HepG2 (cell line): ENCODE measurements around the gene ZBTB7B. TPM values are rescaled to one million over a fixed set of nuclear protein-coding genes. Genes with fewer than 3 reads are reported as not detected.

Experiments
- EP300 ChIP-seq, 3 experiments: sonication (generic) in 1 of 3; formaldehyde crosslinking in 1 of 3; IDR thresholded peaks; 2 replicates each; pipeline versions ENCODE4 v1.5.1 to v1.6.1; 2011 to 2020; ENCODE audit warnings: low read depth in 2 of 3, low read length in 2 of 3, borderline replicate concordance in 1 of 3, improper control_type of control experiment in 1 of 3, mild to moderate bottlenecking in 1 of 3, missing genetic modification reagents in 1 of 3, moderate library complexity in 1 of 3
- GLI4 ChIP-seq: sonication (generic); formaldehyde crosslinking; IDR thresholded peaks from 2 replicates; pipeline ENCODE4 v1.5.1; 2020; ENCODE audit warnings: missing genetic modification reagents, mild to moderate bottlenecking, moderate library complexity, borderline replicate concordance
- HNRNPK ChIP-seq: fragments of 200-400 bp; formaldehyde crosslinking; IDR thresholded peaks from 2 replicates; pipeline ENCODE4 v1.6.1; 2018; ENCODE audit warnings: low read length, low read depth, moderate library complexity, mild to moderate bottlenecking; ENCODE audit not compliant: poor library complexity, severe bottlenecking
- RXRB ChIP-seq: IDR thresholded peaks from 2 replicates; pipeline ENCODE4 v1.6.1; 2016; ENCODE audit warnings: borderline replicate concordance, missing genetic modification reagents, missing compliant biosample characterization
- WIZ ChIP-seq: sonication (generic); formaldehyde crosslinking; IDR thresholded peaks from 2 replicates; pipeline ENCODE4 v1.5.1; 2020; ENCODE audit warnings: mild to moderate bottlenecking, missing genetic modification reagents
- ZBTB7B ChIP-seq: sonication (generic); formaldehyde crosslinking; IDR thresholded peaks from 2 replicates; pipeline ENCODE4 v1.4.0; 2020; ENCODE audit warnings: missing genetic modification reagents
- ZNF709 ChIP-seq: sonication (generic); formaldehyde crosslinking; IDR thresholded peaks from 2 replicates; pipeline ENCODE4 v1.5.0; 2020; ENCODE audit warnings: mild to moderate bottlenecking, missing genetic modification reagents
- polyA plus RNA-seq, 8 experiments: library from polyadenylated mRNA; depleted of rRNA in 3 of 8; stranded (reverse) in 7 of 8; unstranded in 1 of 8; fragments of >200 nt; fragmentation: Illumina TruSeq in 4 of 8; extraction: Trizol in 4 of 8; gene quantifications; 2 replicates each; pipeline versions ENCODE4 v1.2.1 to v1.2.3, GENCODE V29; 2011 to 2016; ENCODE audit warnings: low read depth in 4 of 8, missing spikeins in 1 of 8, mixed read lengths in 1 of 8; ENCODE audit not compliant: insufficient read depth in 1 of 8
- total RNA-seq, 5 experiments: library from RNA; depleted of rRNA; stranded (reverse); fragments of >200 nt; fragmentation: Illumina TruSeq; extraction: Trizol; gene quantifications; 2 replicates each; pipeline ENCODE4 v1.2.3, GENCODE V29; 2016; ENCODE audit warnings: low read depth in 1 of 5
- TF ChIP-seq, protein P1 (sequence below): sonication (generic); formaldehyde crosslinking; IDR thresholded peaks from 2 replicates; pipeline ENCODE4 v1.4.0; 2020; ENCODE audit warnings: missing genetic modification reagents, mild to moderate bottlenecking, borderline replicate concordance
- TF ChIP-seq, protein P2 (sequence below): sonication (generic); formaldehyde crosslinking; IDR thresholded peaks from 2 replicates; pipeline ENCODE4 v1.9.0; 2021; ENCODE audit warnings: missing genetic modification reagents, mild to moderate bottlenecking, borderline replicate concordance
- TF ChIP-seq, protein P3 (sequence below), 2 experiments: sonication (generic) in 1 of 2; formaldehyde crosslinking in 1 of 2; IDR thresholded peaks; 2 replicates each; pipeline versions ENCODE4 v1.5.1 to v1.6.1; 2011 to 2020; ENCODE audit warnings: borderline replicate concordance in 1 of 2, low read depth in 1 of 2, low read length in 1 of 2, mild to moderate bottlenecking in 1 of 2, missing genetic modification reagents in 1 of 2, moderate library complexity in 1 of 2
- TF ChIP-seq, protein P4 (sequence below): sonication (generic); formaldehyde crosslinking; IDR thresholded peaks from 2 replicates; pipeline ENCODE4 v1.5.0; 2020; ENCODE audit warnings: missing genetic modification reagents
- TF ChIP-seq, protein P5 (sequence below): sonication (generic); formaldehyde crosslinking; IDR thresholded peaks from 2 replicates; pipeline ENCODE4 v1.5.0; 2020; ENCODE audit warnings: mild to moderate bottlenecking, missing genetic modification reagents, borderline replicate concordance
- TF ChIP-seq, protein P6 (sequence below): sonication (generic); formaldehyde crosslinking; IDR thresholded peaks from 2 replicates; pipeline ENCODE4 v1.4.0; 2020; ENCODE audit warnings: missing genetic modification reagents

Gene ZBTB7B
- total and polyA plus RNA-seq, 2 of the 13 experiments (the other 11 are each of a cell fraction or from before 2014, with no cell fraction given): 15.5 to 17.5 TPM

DNA sequence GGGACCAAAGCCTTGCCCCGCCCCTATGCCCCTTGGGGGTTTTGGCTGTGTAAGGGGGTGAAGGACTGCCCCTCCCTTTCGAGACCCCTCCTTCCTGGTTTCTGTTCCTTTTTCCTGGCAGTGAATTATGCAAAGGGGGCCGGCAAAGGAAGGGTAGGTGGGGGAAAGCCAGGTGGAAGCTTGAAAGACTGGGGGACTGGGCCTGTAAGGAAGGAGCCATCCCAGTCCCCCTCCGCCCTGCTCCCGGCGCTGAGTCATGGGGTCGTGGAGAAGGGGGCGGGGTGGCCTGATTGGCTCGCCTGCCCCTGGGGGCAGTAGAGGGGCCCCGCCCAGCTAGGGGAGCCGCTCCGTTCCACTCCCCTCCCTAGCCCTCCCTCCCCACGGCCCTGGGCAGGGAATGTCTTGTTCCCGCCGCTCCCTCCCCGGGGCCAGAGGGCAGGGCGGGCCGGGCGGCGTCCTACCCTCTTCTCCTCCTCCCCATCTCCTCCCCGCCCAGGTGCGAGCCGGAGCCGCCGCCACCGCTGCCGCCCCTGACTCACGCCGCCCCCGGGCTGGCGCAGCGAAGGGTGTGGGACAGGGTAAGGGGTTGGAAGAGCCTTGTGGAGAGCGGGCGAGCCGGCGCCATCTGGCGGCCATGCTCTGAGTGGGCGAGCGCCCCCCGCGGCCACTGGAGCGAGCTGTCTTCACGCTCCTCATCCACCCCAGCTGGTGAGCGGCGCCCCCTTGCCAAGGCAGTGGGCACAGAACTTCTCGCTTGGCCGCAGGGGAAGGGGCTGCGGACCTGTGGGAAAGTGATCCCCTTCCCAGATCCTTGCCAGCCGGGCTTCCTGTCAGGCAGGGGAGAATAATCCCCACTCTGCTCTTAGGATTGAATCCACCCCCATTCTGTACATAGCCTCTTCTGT lies 14.7 kb downstream of the ZBTB7B start (continued):
- TF ChIP-seq ZNF709 (CRISPR knock-in tag) (peak; percentile 48; the same call in 1 of the 2 replicates), ZBTB7B (peak; percentile 98), GLI4 (CRISPR knock-in tag) (no peak), EP300 (IDR thresholded peaks at IDR 0.05; ENCODE audit: low read depth in 2 of 2, low read length in 2 of 2) (peak in 1 of 2 experiments; percentile 20; a peak in 1 of 4 replicates), EP300 (CRISPR knock-in tag; IDR thresholded peaks at IDR 0.05; ENCODE audit: borderline replicate concordance) (peak; percentile 52; the same call in 1 of the 2 replicates), HNRNPK (peak; percentile 99), RXRB (CRISPR knock-in tag) (peak; percentile 63), WIZ (CRISPR knock-in tag) (peak; percentile 60; the same call in 1 of the 2 replicates)
- TF ChIP-seq, protein P1, sequence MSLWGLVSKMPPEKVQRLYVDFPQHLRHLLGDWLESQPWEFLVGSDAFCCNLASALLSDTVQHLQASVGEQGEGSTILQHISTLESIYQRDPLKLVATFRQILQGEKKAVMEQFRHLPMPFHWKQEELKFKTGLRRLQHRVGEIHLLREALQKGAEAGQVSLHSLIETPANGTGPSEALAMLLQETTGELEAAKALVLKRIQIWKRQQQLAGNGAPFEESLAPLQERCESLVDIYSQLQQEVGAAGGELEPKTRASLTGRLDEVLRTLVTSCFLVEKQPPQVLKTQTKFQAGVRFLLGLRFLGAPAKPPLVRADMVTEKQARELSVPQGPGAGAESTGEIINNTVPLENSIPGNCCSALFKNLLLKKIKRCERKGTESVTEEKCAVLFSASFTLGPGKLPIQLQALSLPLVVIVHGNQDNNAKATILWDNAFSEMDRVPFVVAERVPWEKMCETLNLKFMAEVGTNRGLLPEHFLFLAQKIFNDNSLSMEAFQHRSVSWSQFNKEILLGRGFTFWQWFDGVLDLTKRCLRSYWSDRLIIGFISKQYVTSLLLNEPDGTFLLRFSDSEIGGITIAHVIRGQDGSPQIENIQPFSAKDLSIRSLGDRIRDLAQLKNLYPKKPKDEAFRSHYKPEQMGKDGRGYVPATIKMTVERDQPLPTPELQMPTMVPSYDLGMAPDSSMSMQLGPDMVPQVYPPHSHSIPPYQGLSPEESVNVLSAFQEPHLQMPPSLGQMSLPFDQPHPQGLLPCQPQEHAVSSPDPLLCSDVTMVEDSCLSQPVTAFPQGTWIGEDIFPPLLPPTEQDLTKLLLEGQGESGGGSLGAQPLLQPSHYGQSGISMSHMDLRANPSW: no peak
- TF ChIP-seq, protein P2, sequence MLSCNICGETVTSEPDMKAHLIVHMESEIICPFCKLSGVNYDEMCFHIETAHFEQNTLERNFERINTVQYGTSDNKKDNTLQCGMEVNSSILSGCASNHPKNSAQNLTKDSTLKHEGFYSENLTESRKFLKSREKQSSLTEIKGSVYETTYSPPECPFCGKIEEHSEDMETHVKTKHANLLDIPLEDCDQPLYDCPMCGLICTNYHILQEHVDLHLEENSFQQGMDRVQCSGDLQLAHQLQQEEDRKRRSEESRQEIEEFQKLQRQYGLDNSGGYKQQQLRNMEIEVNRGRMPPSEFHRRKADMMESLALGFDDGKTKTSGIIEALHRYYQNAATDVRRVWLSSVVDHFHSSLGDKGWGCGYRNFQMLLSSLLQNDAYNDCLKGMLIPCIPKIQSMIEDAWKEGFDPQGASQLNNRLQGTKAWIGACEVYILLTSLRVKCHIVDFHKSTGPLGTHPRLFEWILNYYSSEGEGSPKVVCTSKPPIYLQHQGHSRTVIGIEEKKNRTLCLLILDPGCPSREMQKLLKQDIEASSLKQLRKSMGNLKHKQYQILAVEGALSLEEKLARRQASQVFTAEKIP (CRISPR knock-in tag): no peak
- TF ChIP-seq, protein P3, sequence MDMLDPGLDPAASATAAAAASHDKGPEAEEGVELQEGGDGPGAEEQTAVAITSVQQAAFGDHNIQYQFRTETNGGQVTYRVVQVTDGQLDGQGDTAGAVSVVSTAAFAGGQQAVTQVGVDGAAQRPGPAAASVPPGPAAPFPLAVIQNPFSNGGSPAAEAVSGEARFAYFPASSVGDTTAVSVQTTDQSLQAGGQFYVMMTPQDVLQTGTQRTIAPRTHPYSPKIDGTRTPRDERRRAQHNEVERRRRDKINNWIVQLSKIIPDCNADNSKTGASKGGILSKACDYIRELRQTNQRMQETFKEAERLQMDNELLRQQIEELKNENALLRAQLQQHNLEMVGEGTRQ (IDR thresholded peaks at IDR 0.05; ENCODE audit: low read depth, low read length): no peak
- TF ChIP-seq, protein P3 (CRISPR knock-in tag; IDR thresholded peaks at IDR 0.05; ENCODE audit: borderline replicate concordance): no peak
- TF ChIP-seq, protein P4, sequence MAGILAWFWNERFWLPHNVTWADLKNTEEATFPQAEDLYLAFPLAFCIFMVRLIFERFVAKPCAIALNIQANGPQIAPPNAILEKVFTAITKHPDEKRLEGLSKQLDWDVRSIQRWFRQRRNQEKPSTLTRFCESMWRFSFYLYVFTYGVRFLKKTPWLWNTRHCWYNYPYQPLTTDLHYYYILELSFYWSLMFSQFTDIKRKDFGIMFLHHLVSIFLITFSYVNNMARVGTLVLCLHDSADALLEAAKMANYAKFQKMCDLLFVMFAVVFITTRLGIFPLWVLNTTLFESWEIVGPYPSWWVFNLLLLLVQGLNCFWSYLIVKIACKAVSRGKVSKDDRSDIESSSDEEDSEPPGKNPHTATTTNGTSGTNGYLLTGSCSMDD: no peak
- TF ChIP-seq, protein P5, sequence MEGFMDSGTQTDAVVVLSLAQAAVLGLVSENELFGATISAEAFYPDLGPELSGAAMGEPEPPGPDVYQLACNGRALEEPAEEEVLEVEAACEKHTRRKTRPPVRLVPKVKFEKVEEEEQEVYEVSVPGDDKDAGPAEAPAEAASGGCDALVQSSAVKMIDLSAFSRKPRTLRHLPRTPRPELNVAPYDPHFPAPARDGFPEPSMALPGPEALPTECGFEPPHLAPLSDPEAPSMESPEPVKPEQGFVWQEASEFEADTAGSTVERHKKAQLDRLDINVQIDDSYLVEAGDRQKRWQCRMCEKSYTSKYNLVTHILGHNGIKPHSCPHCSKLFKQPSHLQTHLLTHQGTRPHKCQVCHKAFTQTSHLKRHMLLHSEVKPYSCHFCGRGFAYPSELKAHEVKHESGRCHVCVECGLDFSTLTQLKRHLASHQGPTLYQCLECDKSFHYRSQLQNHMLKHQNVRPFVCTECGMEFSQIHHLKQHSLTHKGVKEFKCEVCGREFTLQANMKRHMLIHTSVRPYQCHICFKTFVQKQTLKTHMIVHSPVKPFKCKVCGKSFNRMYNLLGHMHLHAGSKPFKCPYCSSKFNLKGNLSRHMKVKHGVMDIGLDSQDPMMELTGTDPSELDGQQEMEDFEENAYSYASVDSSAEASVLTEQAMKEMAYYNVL (CRISPR knock-in tag): peak; percentile 83
- TF ChIP-seq, protein P6, sequence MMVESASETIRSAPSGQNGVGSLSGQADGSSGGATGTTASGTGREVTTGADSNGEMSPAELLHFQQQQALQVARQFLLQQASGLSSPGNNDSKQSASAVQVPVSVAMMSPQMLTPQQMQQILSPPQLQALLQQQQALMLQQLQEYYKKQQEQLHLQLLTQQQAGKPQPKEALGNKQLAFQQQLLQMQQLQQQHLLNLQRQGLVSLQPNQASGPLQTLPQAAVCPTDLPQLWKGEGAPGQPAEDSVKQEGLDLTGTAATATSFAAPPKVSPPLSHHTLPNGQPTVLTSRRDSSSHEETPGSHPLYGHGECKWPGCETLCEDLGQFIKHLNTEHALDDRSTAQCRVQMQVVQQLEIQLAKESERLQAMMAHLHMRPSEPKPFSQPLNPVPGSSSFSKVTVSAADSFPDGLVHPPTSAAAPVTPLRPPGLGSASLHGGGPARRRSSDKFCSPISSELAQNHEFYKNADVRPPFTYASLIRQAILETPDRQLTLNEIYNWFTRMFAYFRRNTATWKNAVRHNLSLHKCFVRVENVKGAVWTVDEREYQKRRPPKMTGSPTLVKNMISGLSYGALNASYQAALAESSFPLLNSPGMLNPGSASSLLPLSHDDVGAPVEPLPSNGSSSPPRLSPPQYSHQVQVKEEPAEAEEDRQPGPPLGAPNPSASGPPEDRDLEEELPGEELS (CRISPR knock-in tag): peak; percentile 76; the same call in 1 of the 2 replicates
